MG63 (cell line): ENCODE results near the gene TRIM44. TPM values are rescaled to one million over a fixed set of nuclear protein-coding genes. Genes with fewer than 3 reads are reported as not detected.
A peak's percentile ranks its signal among the peaks of the same experiment; 100 is the strongest.

Experiments
- DNase-seq: peaks from one replicate; pipeline ENCODE4 v3.0.0-alpha.2; 2020
- H3K27me3 ChIP-seq: fragments of 250-450 bp; sonication (Bioruptor Pico); 2 replicates; pipeline ENCODE4 v1.5.1; 2020; ENCODE audit warnings: mild to moderate bottlenecking, moderate library complexity
- H3K36me3 ChIP-seq: fragments of 250-450 bp; sonication (Bioruptor Pico); 2 replicates; pipeline ENCODE4 v1.5.1; 2020; ENCODE audit warnings: mild to moderate bottlenecking, moderate library complexity
- H3K4me3 ChIP-seq: fragments of 250-450 bp; sonication (Bioruptor Pico); 2 replicates; pipeline ENCODE4 v1.5.1; 2020; ENCODE audit warnings: mild to moderate bottlenecking, moderate library complexity
- H3K9me3 ChIP-seq: fragments of 250-450 bp; sonication (Bioruptor Pico); 2 replicates; pipeline ENCODE4 v1.5.1; 2020; ENCODE audit warnings: mild to moderate bottlenecking, moderate library complexity
- total RNA-seq: library from RNA; depleted of rRNA; stranded (reverse); fragments of >200 nt; shearing (Covaris generic); gene quantifications from 2 replicates; pipeline ENCODE4 v1.2.3, GENCODE V29; 2014; ENCODE audit warnings: low replicate concordance

TRIM44 gene
- total RNA-seq, 1 experiment from 2014 or later = 13.0 TPM

- Histone ChIP-seq H3K4me3 (no peak overlapping the region), H3K36me3 (peaks cover 18% of the 10 kb centered on the region), H3K9me3 (no peaks in the 10 kb centered on the region), H3K27me3 (no peaks in the 10 kb centered on the region)
- no peak for DNase-seq
These were observed 60.1 kb downstream of the TRIM44 start for GRCh38 chr11:35722641-35723040.

GRCh38 chr11:35723493-35723892, 60.9 kb downstream of the TRIM44 start:
- Histone ChIP-seq H3K4me3 (no peak overlapping the region), H3K27me3 (no peaks in the 10 kb centered on the region)
- no peak for DNase-seq

GRCh38 chr11:35723913-35724312, 61.3 kb downstream of the TRIM44 start:
- H3K27me3 ChIP-seq = no peaks in the 10 kb centered on the region

More at GRCh38 chr11:35723493-35723892, 60.9 kb downstream of the TRIM44 start:
- Histone ChIP-seq H3K9me3 (no peaks in the 10 kb centered on the region), H3K36me3 (peaks cover 27% of the 10 kb centered on the region)

GRCh38 chr11:35725885-35726284, 63.3 kb downstream of the TRIM44 start:
- H3K4me3 ChIP-seq = no peak overlapping the region
- peak; percentile 32 for DNase-seq
- peaks cover 43% of the 10 kb centered on the region for H3K36me3 ChIP-seq
- no peaks in the 10 kb centered on the region for H3K27me3 ChIP-seq
- H3K9me3 ChIP-seq = peaks cover 9% of the 10 kb centered on the region

More at GRCh38 chr11:35723913-35724312, 61.3 kb downstream of the TRIM44 start:
- H3K36me3 ChIP-seq = peaks cover 31% of the 10 kb centered on the region
- no peaks in the 10 kb centered on the region for H3K9me3 ChIP-seq
- H3K4me3 ChIP-seq = no peak overlapping the region
- DNase-seq = no peak

GRCh38 chr11:35727140-35727539, 64.6 kb downstream of the TRIM44 start:
- DNase-seq = no peak
- peaks cover 47% of the 10 kb centered on the region for H3K36me3 ChIP-seq
- H3K27me3 ChIP-seq = no peaks in the 10 kb centered on the region
- H3K4me3 ChIP-seq = no peak overlapping the region
- H3K9me3 ChIP-seq = peaks cover 10% of the 10 kb centered on the region

GRCh38 chr11:35730254-35730653, 67.7 kb downstream of the TRIM44 start:
- Histone ChIP-seq H3K4me3 (no peak overlapping the region), H3K36me3 (peaks cover 60% of the 10 kb centered on the region), H3K27me3 (no peaks in the 10 kb centered on the region), H3K9me3 (peaks cover 10% of the 10 kb centered on the region)
- DNase-seq = no peak

GRCh38 chr11:35734669-35735410, 72.3 kb downstream of the TRIM44 start:
- Histone ChIP-seq H3K36me3 (peaks cover 46% of the 10 kb centered on the region), H3K9me3 (peaks cover 10% of the 10 kb centered on the region), H3K27me3 (no peaks in the 10 kb centered on the region), H3K4me3 (no peak overlapping the region)
- no peak for DNase-seq

- Histone ChIP-seq H3K27me3 (no peaks in the 10 kb centered on the region), H3K9me3 (peaks cover 4% of the 10 kb centered on the region), H3K4me3 (no peak overlapping the region), H3K36me3 (peaks cover 41% of the 10 kb centered on the region)
- DNase-seq = no peak
These were observed 72.8 kb downstream of the TRIM44 start for GRCh38 chr11:35735411-35735810.

- Histone ChIP-seq H3K27me3 (no peaks in the 10 kb centered on the region), H3K9me3 (peaks cover 1% of the 10 kb centered on the region; the same call in 1 of the 2 replicates), H3K36me3 (peaks cover 39% of the 10 kb centered on the region), H3K4me3 (no peak overlapping the region)
- no peak for DNase-seq
These were observed 73.3 kb downstream of the TRIM44 start for GRCh38 chr11:35735903-35736302.

GRCh38 chr11:35736952-35737351, 74.4 kb downstream of the TRIM44 start:
- no peaks in the 10 kb centered on the region; the same call in 1 of the 2 replicates for H3K9me3 ChIP-seq
- DNase-seq = no peak
- no peaks in the 10 kb centered on the region for H3K27me3 ChIP-seq
- H3K36me3 ChIP-seq = peaks cover 36% of the 10 kb centered on the region
- no peak overlapping the region for H3K4me3 ChIP-seq

GRCh38 chr11:35740061-35740799, 77.7 kb downstream of the TRIM44 start:
- no peak for DNase-seq
- H3K36me3 ChIP-seq = peaks cover 29% of the 10 kb centered on the region
- H3K9me3 ChIP-seq = no peaks in the 10 kb centered on the region; the same call in 1 of the 2 replicates
- no peak overlapping the region for H3K4me3 ChIP-seq
- no peaks in the 10 kb centered on the region for H3K27me3 ChIP-seq

- DNase-seq = no peak
- H3K4me3 ChIP-seq = no peak overlapping the region
- peaks cover 13% of the 10 kb centered on the region for H3K36me3 ChIP-seq
- H3K9me3 ChIP-seq = no peaks in the 10 kb centered on the region; the same call in 1 of the 2 replicates
- H3K27me3 ChIP-seq = no peaks in the 10 kb centered on the region
These were observed 80.3 kb downstream of the TRIM44 start for GRCh38 chr11:35742707-35743454.

- H3K4me3 ChIP-seq = no peak overlapping the region
- DNase-seq = no peak
- 0 out of 2 replicates have a peak, but pooled peaks cover 2% of the 10 kb centered on the region for H3K9me3 ChIP-seq
- H3K36me3 ChIP-seq = peaks cover 12% of the 10 kb centered on the region
- H3K27me3 ChIP-seq = no peaks in the 10 kb centered on the region
These were observed 84.0 kb downstream of the TRIM44 start for GRCh38 chr11:35746356-35747153.

- Histone ChIP-seq H3K9me3 (0 out of 2 replicates have a peak, but pooled peaks cover 2% of the 10 kb centered on the region), H3K4me3 (no peak overlapping the region), H3K27me3 (no peaks in the 10 kb centered on the region), H3K36me3 (peaks cover 14% of the 10 kb centered on the region)
- no peak for DNase-seq
These were observed 85.1 kb downstream of the TRIM44 start for GRCh38 chr11:35747668-35748067.

- 0 out of 2 replicates have a peak, but pooled peaks cover 2% of the 10 kb centered on the region for H3K9me3 ChIP-seq
These were observed 86.1 kb downstream of the TRIM44 start for GRCh38 chr11:35748644-35749043.

GRCh38 chr11:35750315-35750714, 87.7 kb downstream of the TRIM44 start:
- DNase-seq = no peak
- Histone ChIP-seq H3K36me3 (peaks cover 7% of the 10 kb centered on the region), H3K9me3 (peaks cover 5% of the 10 kb centered on the region; the same call in 1 of the 2 replicates), H3K27me3 (no peaks in the 10 kb centered on the region), H3K4me3 (no peak overlapping the region)

More at GRCh38 chr11:35748644-35749043, 86.1 kb downstream of the TRIM44 start:
- Histone ChIP-seq H3K4me3 (no peak overlapping the region), H3K36me3 (peaks cover 7% of the 10 kb centered on the region), H3K27me3 (no peaks in the 10 kb centered on the region)
- DNase-seq = no peak
